Right lobe of liver (tissue), 6 donors: ENCODE results near the gene AVPR2. TPM values are rescaled to one million over a fixed set of nuclear protein-coding genes. Genes with fewer than 3 reads are reported as not detected.
A peak's percentile ranks its signal among the peaks of the same experiment; 100 is the strongest.

Experiments used
- ATAC-seq, 4 donors: fragments of 200-7000 bp; cut with Tn5 transposase; one replicate each; pipeline ENCODE4 v1.9.1; 2020; ENCODE audit warnings: mild to moderate bottlenecking in 4 of 4, moderate library complexity in 4 of 4
- DNase-seq, 3 donors: peaks; one replicate each; pipeline ENCODE4 v3.0.0-alpha.2; 2020
- H3K27ac ChIP-seq, 3 donors: fragments of 200-600 bp; one replicate each; pipeline ENCODE4 v1.8.0; 2022
- H3K27me3 ChIP-seq, 2 donors: fragments of 200-600 bp; one replicate each; pipeline ENCODE4 v1.8.0; 2022
- H3K36me3 ChIP-seq, 4 donors: fragments of 200-600 bp; sonication (generic) in 1 of 4; one replicate each; pipeline versions ENCODE4 v1.5.1 to v1.8.0; 2017 to 2022; ENCODE audit warnings: control low read depth in 1 of 4
- H3K4me1 ChIP-seq, 4 donors: fragments of 200-600 bp; sonication (generic) in 1 of 4; one replicate each; pipeline versions ENCODE4 v1.5.1 to v1.8.0; 2017 to 2022; ENCODE audit warnings: control low read depth in 1 of 4
- H3K4me3 ChIP-seq, 3 donors: fragments of 200-600 bp; one replicate each; pipeline ENCODE4 v1.8.0; 2022
- H3K9me3 ChIP-seq, 4 donors: fragments of 200-600 bp; sonication (generic) in 1 of 4; one replicate each; pipeline versions ENCODE4 v1.5.1 to v1.8.0; 2017 to 2022; ENCODE audit warnings: control low read depth in 1 of 4
- POLR2A ChIP-seq: fragments of 450-650 bp; IDR thresholded peaks from one replicate; pipeline ENCODE4 v1.6.1; 2017; ENCODE audit warnings: antibody characterized with exemption, mild to moderate bottlenecking
- WGBS: methylation state at CpG from one replicate; pipeline ENCODE4 v1.1.6; 2018; ENCODE audit warnings: low coverage, low lambda C conversion rate; ENCODE audit not compliant: insufficient coverage; ENCODE audit errors: missing lambda C conversion rate; 5-methylcytosine and 5-hydroxymethylcytosine counted together
- intact Hi-C, 2 donors: fragments of 100-400 bp; cut with DNase I; formaldehyde crosslinking; loops; one replicate each; pipeline versions ENCODE4 v1.11.2 to v1.14.1; 2022
- total RNA-seq, 6 experiments: library from RNA; depleted of rRNA in 2 of 6; stranded (reverse); fragments of >200 nt in 2 of 6; fragmentation: NEBNext Ultra II Directional in 3 of 6; extraction: Animal tissue kit (Norgen Biotek cat#: 25700) in 3 of 6; gene quantifications; one replicate each; pipeline versions ENCODE4 v1.1.0 to v1.2.4, GENCODE V29; 2016 to 2023
- TF ChIP-seq, protein P1 (sequence below), 4 donors: fragments of 200-600 bp in 3 of 4; fragments of 450-650 bp in 1 of 4; IDR thresholded peaks; one replicate each; pipeline versions ENCODE4 v1.5.1 to v1.8.0; 2016 to 2022; ENCODE audit warnings: antibody characterized with exemption in 4 of 4, mild to moderate bottlenecking in 2 of 4
- donor health status: DM: no; HTN: yes; CAD: no.
- donor health status: DM: no; HTN: no; CAD: no.
- donor health status: DM: no; HTN: no; CAD: no.
- donor health status: DM: no; HTN: yes; CAD: no.
- donor health status: DM: no; HTN: yes; CAD: no.

AVPR2 gene
- total RNA-seq, 6 experiments from 2014 or later = 0.31 TPM; not detected in 5

DNA sequence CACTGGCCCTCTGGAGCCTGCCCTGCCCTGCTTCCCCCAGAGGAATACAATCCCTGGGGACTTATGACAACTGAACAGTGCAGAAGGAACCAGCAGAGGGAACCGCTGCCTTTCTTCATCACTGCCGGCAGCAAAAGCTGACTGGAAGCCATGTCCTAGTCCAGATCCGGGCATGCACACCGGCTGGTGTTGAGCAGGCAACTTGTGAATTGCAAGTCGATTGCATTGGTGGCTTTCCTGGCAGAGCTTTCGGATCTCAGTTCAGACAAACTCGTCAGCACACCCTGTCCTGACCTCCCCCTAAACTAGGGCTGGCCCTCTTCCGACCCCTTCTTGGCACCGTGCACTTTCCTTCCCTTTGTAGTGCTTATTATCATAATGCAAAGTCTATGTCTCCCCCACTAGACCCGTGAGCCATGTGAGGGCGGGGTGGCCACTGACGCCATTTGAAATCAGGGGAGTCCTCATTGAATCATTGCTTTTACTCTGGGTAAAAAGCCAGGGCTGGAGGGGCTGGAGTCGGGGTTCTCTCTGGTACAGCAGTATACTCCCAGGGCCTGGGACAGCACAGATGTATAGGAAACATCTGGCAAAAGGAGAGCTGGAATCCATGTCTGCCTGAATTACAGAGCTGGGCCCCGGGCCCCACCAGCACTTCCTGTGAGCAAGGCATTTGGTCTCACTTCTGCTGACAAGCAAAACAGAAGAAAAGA, 19.8 kb downstream of the AVPR2 start:
- intact Hi-C loops = no loop called here
- H3K27ac ChIP-seq = no peak overlapping the region

DNA sequence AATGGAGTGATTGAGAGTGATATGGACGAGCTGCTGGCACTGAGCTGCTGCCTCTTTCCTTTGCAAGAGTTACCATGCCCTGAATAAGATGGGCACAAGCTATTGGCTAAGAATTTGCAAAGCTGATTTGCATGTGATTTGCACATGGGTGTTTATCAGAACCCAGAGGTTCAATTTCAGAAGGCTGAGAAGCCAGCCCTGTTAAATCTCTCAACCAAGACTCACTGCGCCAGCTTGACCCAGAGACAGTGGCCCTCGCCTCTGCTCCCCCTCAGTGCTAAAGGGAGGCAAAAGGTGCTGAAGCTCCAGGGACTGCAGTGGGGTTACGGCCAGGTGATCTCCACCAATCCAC, 20.9 kb downstream of the AVPR2 start:
- H3K27me3 ChIP-seq = no peaks in the 10 kb centered on the region
- intact Hi-C loops = no loop called here
- H3K4me3 ChIP-seq = peak overlapping the region in 2 of 3 donors; percentile 0 to 24
- H3K27ac ChIP-seq = no peak overlapping the region
- 78% methylated on average over 2 of the region's 4 CpGs for WGBS
- ATAC-seq (no peak), DNase-seq (no peak)
- TF ChIP-seq, protein P1, sequence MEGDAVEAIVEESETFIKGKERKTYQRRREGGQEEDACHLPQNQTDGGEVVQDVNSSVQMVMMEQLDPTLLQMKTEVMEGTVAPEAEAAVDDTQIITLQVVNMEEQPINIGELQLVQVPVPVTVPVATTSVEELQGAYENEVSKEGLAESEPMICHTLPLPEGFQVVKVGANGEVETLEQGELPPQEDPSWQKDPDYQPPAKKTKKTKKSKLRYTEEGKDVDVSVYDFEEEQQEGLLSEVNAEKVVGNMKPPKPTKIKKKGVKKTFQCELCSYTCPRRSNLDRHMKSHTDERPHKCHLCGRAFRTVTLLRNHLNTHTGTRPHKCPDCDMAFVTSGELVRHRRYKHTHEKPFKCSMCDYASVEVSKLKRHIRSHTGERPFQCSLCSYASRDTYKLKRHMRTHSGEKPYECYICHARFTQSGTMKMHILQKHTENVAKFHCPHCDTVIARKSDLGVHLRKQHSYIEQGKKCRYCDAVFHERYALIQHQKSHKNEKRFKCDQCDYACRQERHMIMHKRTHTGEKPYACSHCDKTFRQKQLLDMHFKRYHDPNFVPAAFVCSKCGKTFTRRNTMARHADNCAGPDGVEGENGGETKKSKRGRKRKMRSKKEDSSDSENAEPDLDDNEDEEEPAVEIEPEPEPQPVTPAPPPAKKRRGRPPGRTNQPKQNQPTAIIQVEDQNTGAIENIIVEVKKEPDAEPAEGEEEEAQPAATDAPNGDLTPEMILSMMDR (IDR thresholded peaks at IDR 0.05) = no peak
- peaks cover 0 to 9% (median 4%) of the 10 kb centered on the region in 4 donors for H3K4me1 ChIP-seq
- no peaks in the 10 kb centered on the region for H3K9me3 ChIP-seq
- no peaks in the 10 kb centered on the region for H3K36me3 ChIP-seq

More for the DNA sequence above, 19.8 kb downstream of the AVPR2 start:
- Histone ChIP-seq H3K9me3 (no peaks in the 10 kb centered on the region), H3K27me3 (no peaks in the 10 kb centered on the region), H3K4me3 (peak overlapping the region in 1 of 3 donors; percentile 2), H3K4me1 (peaks cover 0 to 9% (median 4%) of the 10 kb centered on the region in 4 donors), H3K36me3 (no peaks in the 10 kb centered on the region)
- TF ChIP-seq, protein P1 (IDR thresholded peaks at IDR 0.05) = peak in 2 of 4 donors; percentile 9 to 12
- no peak for TF ChIP-seq POLR2A
- DNase-seq (peak in 1 of 3 donors; percentile 41), ATAC-seq (no peak)
- 33% methylated on average over 9 of the region's 14 CpGs for WGBS

DNA sequence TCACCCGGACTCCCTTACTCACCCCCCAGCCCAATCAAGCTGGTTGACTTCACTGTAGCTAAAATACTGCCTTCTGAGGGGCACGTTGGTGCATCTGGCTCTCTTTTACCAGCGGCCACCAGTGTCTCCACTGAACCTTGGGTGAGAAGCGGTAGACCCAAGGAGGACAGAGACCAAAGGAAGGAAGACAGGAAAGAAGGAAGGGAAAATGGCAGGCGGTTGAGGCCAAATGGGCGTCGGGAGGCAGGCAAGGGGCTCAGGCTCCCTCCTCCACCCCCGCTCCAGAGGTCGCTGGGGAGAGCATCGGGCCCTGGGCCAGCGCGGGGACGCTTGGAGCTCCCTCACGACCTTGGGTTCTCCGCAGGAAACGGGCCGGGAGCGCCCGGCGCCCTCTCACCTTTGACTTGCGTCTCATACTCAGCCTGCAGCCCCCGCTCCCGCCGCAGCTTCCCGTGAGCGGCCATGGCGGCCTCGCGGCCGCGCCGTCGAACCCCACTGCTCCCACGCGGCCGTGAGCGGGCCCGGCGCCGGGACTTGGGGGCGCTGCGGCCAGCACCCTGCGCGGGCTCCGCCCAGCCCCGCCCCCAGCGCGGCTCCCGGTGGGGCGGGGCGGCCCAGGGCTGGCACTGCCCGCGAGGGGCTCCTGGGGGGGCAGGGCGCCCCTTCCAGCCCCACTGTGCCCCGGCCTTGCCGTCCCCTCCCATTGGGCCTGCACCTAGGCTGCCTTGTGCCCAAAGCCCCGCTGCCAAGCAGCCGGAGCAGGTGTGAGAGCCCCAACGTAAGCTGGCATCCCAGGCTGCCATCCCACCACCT, 21.5 kb downstream of the AVPR2 start, which contains the start of gene ARHGAP4:
ARHGAP4 (minus strand) TSS at position 526 of the 813 bp plus-strand sequence; CDS start at position 464, 62 bp downstream.
- H3K4me1 ChIP-seq = peaks cover 0 to 9% (median 4%) of the 10 kb centered on the region in 4 donors
- ATAC-seq (no peak), DNase-seq (peak in 1 of 3 donors; percentile 36)

DNA sequence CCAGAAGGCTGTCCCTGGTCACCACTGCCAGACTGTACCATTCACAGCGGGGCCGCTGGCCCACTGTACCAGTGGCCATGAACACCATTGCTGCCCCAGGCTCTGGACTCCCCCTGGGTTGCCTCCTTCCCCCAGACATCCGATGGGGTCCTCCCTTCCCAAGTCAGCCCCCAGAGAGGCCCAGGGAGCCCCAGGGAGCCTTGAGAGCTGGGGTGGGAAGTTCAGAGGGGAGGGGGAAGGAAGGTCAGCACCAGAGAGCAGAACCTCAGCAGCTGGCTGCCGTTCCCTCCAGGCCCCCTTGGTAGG, 22.0 kb downstream of the AVPR2 start:
- intact Hi-C loops = no loop called here
- peaks cover 0 to 9% (median 4%) of the 10 kb centered on the region in 4 donors for H3K4me1 ChIP-seq
- no peaks in the 10 kb centered on the region for H3K27me3 ChIP-seq
- no peaks in the 10 kb centered on the region for H3K36me3 ChIP-seq
- no peak for TF ChIP-seq POLR2A
- TF ChIP-seq, protein P1 (IDR thresholded peaks at IDR 0.05) = no peak
- no peak overlapping the region for H3K4me3 ChIP-seq
- no peak for ATAC-seq
- 40% methylated on average over 3 of the region's 4 CpGs for WGBS
- H3K27ac ChIP-seq = peak overlapping the region; percentile 44 to 84 (median 84)
- no peaks in the 10 kb centered on the region for H3K9me3 ChIP-seq
- DNase-seq = no peak

More for the DNA sequence above, 21.5 kb downstream of the AVPR2 start, which contains the start of gene ARHGAP4:
- WGBS = 34% methylated on average over 10 of the region's 59 CpGs
- Histone ChIP-seq H3K27me3 (no peaks in the 10 kb centered on the region), H3K36me3 (no peaks in the 10 kb centered on the region), H3K4me3 (peak within 1 kb of the TSS in 2 of 3 donors; percentile 24 to 42), H3K27ac (peak within 1 kb of the TSS; percentile 44 to 84 (median 84)), H3K9me3 (no peaks in the 10 kb centered on the region)
- TF ChIP-seq, protein P1 (IDR thresholded peaks at IDR 0.05) = no peak
- TF ChIP-seq POLR2A = no peak
- intact Hi-C loops = no loop called here
